Left lung (tissue), 10 donors: ENCODE results near the gene OLFML2A. TPM values are rescaled to one million over a fixed set of nuclear protein-coding genes. Genes with fewer than 3 reads are reported as not detected.

Source experiments
- ATAC-seq: fragments of 200-7000 bp; cut with Tn5 transposase; one replicate; pipeline ENCODE4 v1.9.1; 2020; ENCODE audit warnings: moderate library complexity
- DNase-seq, 4 donors: peaks; one replicate each; pipeline ENCODE4 v3.0.0-alpha.2; 2013 to 2020
- H3K27ac ChIP-seq, 2 donors: fragments of 200-600 bp; sonication (generic) in 1 of 2; one replicate each; pipeline versions ENCODE4 v1.5.0 to v1.8.0; 2020 to 2021
- H3K27me3 ChIP-seq, 2 donors: fragments of 200-600 bp; sonication (generic) in 1 of 2; one replicate each; pipeline versions ENCODE4 v1.5.0 to v1.8.0; 2020 to 2021
- H3K36me3 ChIP-seq, 2 donors: fragments of 200-600 bp; sonication (generic) in 1 of 2; one replicate each; pipeline versions ENCODE4 v1.5.0 to v1.8.0; 2020 to 2021
- H3K4me1 ChIP-seq, 2 donors: fragments of 200-600 bp; one replicate each; pipeline ENCODE4 v1.8.0; 2021
- H3K4me3 ChIP-seq, 2 donors: fragments of 200-600 bp; sonication (generic) in 1 of 2; one replicate each; pipeline versions ENCODE4 v1.5.0 to v1.8.0; 2020 to 2021; ENCODE audit warnings: mild to moderate bottlenecking in 1 of 2
- H3K9me3 ChIP-seq, 2 donors: fragments of 200-600 bp; sonication (generic) in 1 of 2; one replicate each; pipeline versions ENCODE4 v1.5.0 to v1.8.0; 2020 to 2021
- CTCF ChIP-seq, 2 donors: fragments of 200-600 bp; sonication (generic) in 1 of 2; IDR thresholded peaks; one replicate each; pipeline versions ENCODE4 v1.5.0 to v1.8.0; 2021; ENCODE audit warnings: antibody characterized with exemption in 2 of 2
- intact Hi-C, 2 donors: fragments of 100-400 bp; cut with DNase I; formaldehyde crosslinking; loops; one replicate each; pipeline versions ENCODE4 v1.11.2 to v1.14.2; 2022
- polyA plus RNA-seq, 6 donors: library from polyadenylated mRNA; unstranded; fragments of 120-200 nt; gene quantifications; one replicate each; pipeline ENCODE4 v1.2.1, GENCODE V29; 2013; ENCODE audit not compliant: insufficient read length in 6 of 6
- total RNA-seq, 2 donors: library from RNA; stranded (reverse); fragmentation: NEBNext Ultra II Directional; extraction: Animal tissue kit (Norgen Biotek cat#: 25700); gene quantifications; one replicate each; pipeline ENCODE4 v1.2.1, GENCODE V29; 2021
- donor health status: DM: no; HTN: yes; CAD: no.
- donor health status: DM: no; HTN: no; CAD: no.

Gene OLFML2A
- total and polyA plus RNA-seq, 8 donors: 10.5 to 67.4 (median 41.3) TPM

GRCh38 chr9:124774129-124774978, 2.6 kb upstream of the OLFML2A start:
- H3K4me3 ChIP-seq: no peak overlapping the region
- H3K36me3 ChIP-seq: no peaks in the 10 kb centered on the region
- no peak overlapping the region for H3K27ac ChIP-seq
- peak; percentile 77 to 89 (median 84) for DNase-seq
- peak; percentile 43 for ATAC-seq
- peaks cover 13 to 38% of the 10 kb centered on the region in 2 donors for H3K27me3 ChIP-seq
- intact Hi-C loops: loop anchor here in 1 of 2 donors (2.0 kb wide), 1 partner anchor 80 kb away; no protein-coding TSS in a partner anchor
- H3K9me3 ChIP-seq: no peaks in the 10 kb centered on the region
- peak; percentile 87 to 89 for TF ChIP-seq CTCF (IDR thresholded peaks at IDR 0.05)
- H3K4me1 ChIP-seq: peaks cover 4 to 60% of the 10 kb centered on the region in 2 donors

DNA sequence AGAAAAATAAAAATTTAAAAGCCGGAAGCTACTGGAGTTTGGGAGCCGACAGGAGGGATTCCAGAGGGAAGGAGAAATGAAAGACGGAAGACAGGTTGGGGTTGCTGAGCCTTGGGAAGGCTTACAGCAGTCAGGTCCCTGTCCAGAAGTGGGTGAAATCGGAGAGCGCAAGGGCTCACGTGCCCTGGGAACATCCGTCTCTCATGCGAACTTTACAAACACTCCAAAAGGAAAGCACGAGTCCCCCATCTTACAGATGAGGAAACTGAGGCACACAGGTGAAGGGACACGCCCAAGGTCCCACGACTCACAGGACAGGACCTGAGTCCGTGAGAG, 347 bp upstream of the OLFML2A start:
- H3K27me3 ChIP-seq: peaks cover 6 to 21% of the 10 kb centered on the region in 2 donors
- DNase-seq: no peak
- no peaks in the 10 kb centered on the region for H3K9me3 ChIP-seq
- H3K36me3 ChIP-seq: no peaks in the 10 kb centered on the region
- H3K4me1 ChIP-seq: peaks cover 4 to 60% of the 10 kb centered on the region in 2 donors
- TF ChIP-seq CTCF (IDR thresholded peaks at IDR 0.05): no peak
- peak overlapping the region; percentile 34 to 47 for H3K4me3 ChIP-seq
- intact Hi-C loops: loop anchor here in 1 of 2 donors (5.0 kb wide), 1 partner anchor 71 kb away; no protein-coding TSS in a partner anchor
- peak overlapping the region in 1 of 2 donors; percentile 51 for H3K27ac ChIP-seq
- ATAC-seq: no peak

- no peak for TF ChIP-seq CTCF (IDR thresholded peaks at IDR 0.05)
- Histone ChIP-seq H3K27ac (no peak overlapping the region), H3K9me3 (no peaks in the 10 kb centered on the region), H3K4me1 (peaks cover 4 to 50% of the 10 kb centered on the region in 2 donors), H3K27me3 (peaks cover 6 to 21% of the 10 kb centered on the region in 2 donors), H3K4me3 (no peak overlapping the region), H3K36me3 (no peaks in the 10 kb centered on the region)
- DNase-seq (no peak), ATAC-seq (no peak)
- intact Hi-C loops: loop anchor here in 1 of 2 donors (5.0 kb wide), 1 partner anchor 69 kb away; no protein-coding TSS in a partner anchor
Measured at GRCh38 chr9:124778575-124779367, 1.8 kb downstream of the OLFML2A start.

DNA sequence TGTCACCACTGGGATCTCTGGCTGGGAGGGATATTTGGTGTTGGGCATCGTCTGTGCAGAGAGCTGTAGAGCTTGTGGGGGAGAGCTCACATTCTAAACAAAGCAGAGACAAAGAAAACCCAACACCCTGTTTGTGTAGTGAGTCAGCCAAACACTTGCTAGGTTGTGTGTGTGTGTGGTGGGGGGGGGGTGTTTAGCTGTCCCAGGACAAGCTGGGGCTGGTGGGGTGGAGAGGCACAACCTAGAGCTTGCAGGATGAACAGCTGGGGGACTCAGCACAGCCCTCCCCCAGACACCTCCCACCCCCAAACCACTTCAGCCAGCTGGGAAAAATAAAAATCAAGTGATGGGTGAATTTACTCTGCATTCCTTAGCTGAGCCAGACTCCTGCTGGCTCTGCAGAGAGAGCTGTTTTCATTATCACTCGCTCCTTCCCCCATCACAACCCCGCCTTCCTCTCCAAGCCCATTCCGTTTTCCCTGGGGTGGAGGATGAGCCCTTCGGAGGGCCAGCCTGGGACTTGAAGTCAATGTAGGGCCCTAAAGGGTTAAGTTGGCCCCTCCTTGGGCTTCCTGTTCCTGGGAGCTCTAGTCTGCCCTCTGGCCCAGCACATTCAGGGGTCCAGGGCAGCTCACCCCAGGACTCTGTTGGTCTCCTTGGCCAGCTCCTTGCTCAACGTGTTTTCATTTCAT, 2.6 kb downstream of the OLFML2A start:
- TF ChIP-seq CTCF (IDR thresholded peaks at IDR 0.05): no peak
- H3K9me3 ChIP-seq: no peaks in the 10 kb centered on the region
- H3K4me3 ChIP-seq: no peak overlapping the region
- no peak overlapping the region for H3K27ac ChIP-seq
- peak in 2 of 4 donors; percentile 69 to 82 for DNase-seq
- ATAC-seq: peak; percentile 34
- H3K36me3 ChIP-seq: no peaks in the 10 kb centered on the region
- H3K27me3 ChIP-seq: peaks cover 6 to 21% of the 10 kb centered on the region in 2 donors
- peaks cover 4 to 52% of the 10 kb centered on the region in 2 donors for H3K4me1 ChIP-seq
- intact Hi-C loops: loop anchor here in 1 of 2 donors (5.0 kb wide), 1 partner anchor 68 kb away; no protein-coding TSS in a partner anchor
